Muscle layer of colon (tissue), 2 donors: ENCODE data around the gene KIZ.
A peak's percentile ranks its signal among the peaks of the same experiment; 100 is the strongest.
"Not testable (repeated sequence)": the region's sequence is repeated elsewhere in the genome, so short reads cannot be mapped to it uniquely, and the experiment has no call there.

Experiments
- H3K27ac ChIP-seq: one replicate; pipeline ENCODE4 v1.7.0; 2013; ENCODE audit warnings: low read depth, mild to moderate bottlenecking, low read length, moderate library complexity
- H3K27me3 ChIP-seq, 2 donors: one replicate each; pipeline ENCODE4 v1.7.0; 2013; ENCODE audit warnings: low read length in 2 of 2, mild to moderate bottlenecking in 2 of 2; ENCODE audit not compliant: insufficient read depth in 2 of 2, control insufficient read depth in 1 of 2
- H3K36me3 ChIP-seq: one replicate; pipeline ENCODE4 v1.7.0; 2013; ENCODE audit warnings: mild to moderate bottlenecking, low read length; ENCODE audit not compliant: insufficient read depth
- H3K4me1 ChIP-seq: one replicate; pipeline ENCODE4 v1.7.0; 2013; ENCODE audit warnings: mild to moderate bottlenecking, low read length; ENCODE audit not compliant: insufficient read depth
- H3K4me3 ChIP-seq, 2 donors: one replicate each; pipeline ENCODE4 v1.7.0; 2013; ENCODE audit warnings: low read length in 2 of 2, low read depth in 1 of 2, mild to moderate bottlenecking in 1 of 2, moderate library complexity in 1 of 2
- H3K9ac ChIP-seq: one replicate; pipeline ENCODE4 v1.7.0; 2013; ENCODE audit warnings: low read length
- H3K9me3 ChIP-seq: one replicate; pipeline ENCODE4 v1.7.0; 2013; ENCODE audit warnings: mild to moderate bottlenecking, low read length
- donor health status: abdominal sarcoma.
- donor health status: Adenocarcinoma of cecum.

The KIZ gene

GRCh38 chr20:21162631-21163030, 36.7 kb downstream of the KIZ start:
- Histone ChIP-seq H3K9ac (no peak overlapping the region), H3K36me3 (peaks cover 33% of the 10 kb centered on the region)

GRCh38 chr20:21166801-21167200, 40.9 kb downstream of the KIZ start:
- H3K27me3 ChIP-seq = no peaks in the 10 kb centered on the region
- H3K4me3 ChIP-seq = no peak overlapping the region
- no peaks in the 10 kb centered on the region for H3K9me3 ChIP-seq
- H3K27ac ChIP-seq = no peak overlapping the region
- H3K36me3 ChIP-seq = peaks cover 35% of the 10 kb centered on the region
- no peak overlapping the region for H3K9ac ChIP-seq
- peaks cover 5% of the 10 kb centered on the region for H3K4me1 ChIP-seq

More at GRCh38 chr20:21162631-21163030, 36.7 kb downstream of the KIZ start:
- H3K9me3 ChIP-seq = no peaks in the 10 kb centered on the region
- no peak overlapping the region for H3K27ac ChIP-seq
- H3K27me3 ChIP-seq = no peaks in the 10 kb centered on the region
- H3K4me3 ChIP-seq = no peak overlapping the region
- H3K4me1 ChIP-seq = peaks cover 21% of the 10 kb centered on the region

- H3K9me3 ChIP-seq = no peaks in the 10 kb centered on the region
- no peak overlapping the region for H3K4me3 ChIP-seq
- no peak overlapping the region for H3K9ac ChIP-seq
- H3K27ac ChIP-seq = no peak overlapping the region
- no peaks in the 10 kb centered on the region for H3K27me3 ChIP-seq
- H3K4me1 ChIP-seq = peaks cover 6% of the 10 kb centered on the region
- peaks cover 30% of the 10 kb centered on the region for H3K36me3 ChIP-seq
Measured at GRCh38 chr20:21167261-21167660, 41.4 kb downstream of the KIZ start.

GRCh38 chr20:21168061-21168460, 42.2 kb downstream of the KIZ start:
- H3K4me3 ChIP-seq, H3K27ac ChIP-seq, H3K27me3 ChIP-seq, H3K9me3 ChIP-seq, H3K9ac ChIP-seq: not testable (repeated sequence)
- H3K4me1 ChIP-seq = peaks cover 14% of the 10 kb centered on the region
- peaks cover 23% of the 10 kb centered on the region for H3K36me3 ChIP-seq

GRCh38 chr20:21172626-21173025, 46.7 kb downstream of the KIZ start:
- Histone ChIP-seq H3K4me1 (peaks cover 28% of the 10 kb centered on the region), H3K4me3 (no peak overlapping the region), H3K27ac (no peak overlapping the region), H3K27me3 (no peaks in the 10 kb centered on the region), H3K36me3 (peaks cover 5% of the 10 kb centered on the region), H3K9me3 (no peaks in the 10 kb centered on the region), H3K9ac (no peak overlapping the region)

GRCh38 chr20:21173485-21173884, 47.6 kb downstream of the KIZ start:
- Histone ChIP-seq H3K4me1 (peaks cover 28% of the 10 kb centered on the region), H3K27me3 (no peaks in the 10 kb centered on the region), H3K36me3 (peaks cover 5% of the 10 kb centered on the region), H3K4me3 (no peak overlapping the region), H3K9me3 (no peaks in the 10 kb centered on the region), H3K9ac (no peak overlapping the region), H3K27ac (peak overlapping the region; percentile 10)

GRCh38 chr20:21174516-21175239, 48.8 kb downstream of the KIZ start:
- no peaks in the 10 kb centered on the region for H3K9me3 ChIP-seq
- H3K27ac ChIP-seq = peak overlapping the region; percentile 10
- H3K27me3 ChIP-seq = no peaks in the 10 kb centered on the region
- H3K36me3 ChIP-seq = peaks cover 5% of the 10 kb centered on the region
- H3K4me3 ChIP-seq = no peak overlapping the region
- no peak overlapping the region for H3K9ac ChIP-seq
- H3K4me1 ChIP-seq = peaks cover 28% of the 10 kb centered on the region

GRCh38 chr20:21175433-21175832, 49.6 kb downstream of the KIZ start:
- no peaks in the 10 kb centered on the region for H3K9me3 ChIP-seq
- H3K4me3 ChIP-seq = no peak overlapping the region
- H3K4me1 ChIP-seq = peaks cover 31% of the 10 kb centered on the region
- peaks cover 5% of the 10 kb centered on the region for H3K36me3 ChIP-seq
- no peaks in the 10 kb centered on the region for H3K27me3 ChIP-seq
- H3K9ac ChIP-seq = no peak overlapping the region
- H3K27ac ChIP-seq = no peak overlapping the region

- H3K27ac ChIP-seq = no peak overlapping the region
- H3K9ac ChIP-seq = no peak overlapping the region
- peaks cover 48% of the 10 kb centered on the region for H3K4me1 ChIP-seq
- no peaks in the 10 kb centered on the region for H3K36me3 ChIP-seq
- no peaks in the 10 kb centered on the region for H3K27me3 ChIP-seq
- H3K4me3 ChIP-seq = no peak overlapping the region
- no peaks in the 10 kb centered on the region for H3K9me3 ChIP-seq
Measured at GRCh38 chr20:21177767-21178166, 51.9 kb downstream of the KIZ start.

GRCh38 chr20:21179757-21180156, 53.9 kb downstream of the KIZ start:
- Histone ChIP-seq H3K36me3 (no peaks in the 10 kb centered on the region), H3K9ac (no peak overlapping the region), H3K9me3 (no peaks in the 10 kb centered on the region), H3K27ac (peak overlapping the region; percentile 27), H3K4me1 (peaks cover 42% of the 10 kb centered on the region), H3K4me3 (no peak overlapping the region), H3K27me3 (no peaks in the 10 kb centered on the region)

GRCh38 chr20:21180248-21180647, 54.4 kb downstream of the KIZ start:
- Histone ChIP-seq H3K9ac (no peak overlapping the region), H3K27me3 (no peaks in the 10 kb centered on the region), H3K9me3 (no peaks in the 10 kb centered on the region), H3K4me1 (peaks cover 38% of the 10 kb centered on the region), H3K36me3 (no peaks in the 10 kb centered on the region), H3K27ac (no peak overlapping the region), H3K4me3 (no peak overlapping the region)

- H3K27ac ChIP-seq = no peak overlapping the region
- no peaks in the 10 kb centered on the region for H3K36me3 ChIP-seq
- peaks cover 38% of the 10 kb centered on the region for H3K4me1 ChIP-seq
- H3K9me3 ChIP-seq = no peaks in the 10 kb centered on the region
- no peak overlapping the region for H3K9ac ChIP-seq
- H3K27me3 ChIP-seq = no peaks in the 10 kb centered on the region
- H3K4me3 ChIP-seq = no peak overlapping the region
Measured at GRCh38 chr20:21181028-21181427, 55.1 kb downstream of the KIZ start.
